ENCODE measurements around the gene RPL36A. TPM values are rescaled to one million over a fixed set of nuclear protein-coding genes. Genes with fewer than 3 reads are reported as not detected.

RPL36A gene
- total RNA-seq (2016; rRNA removed; fragmentation: Illumina TruSeq; extraction: Trizol) (1,152 and 1,356 TPM in 2 replicates), polyA plus RNA-seq (2011; rRNA removed) (1,716 and 1,794 TPM in 2 replicates), polyA minus RNA-seq (2011; rRNA and poly(A)+ RNA removed; ENCODE audit: low replicate concordance) (21.0 and 236 TPM in 2 replicates), Bru-seq, nascent RNA (percentile 93 among the genes with signal in this experiment), BruChase-seq, experiment 1, labeled RNA remaining after a 6-hour chase (percentile 77 among the genes with signal in this experiment), BruChase-seq, experiment 2, labeled RNA remaining after a 2-hour chase (percentile 83 among the genes with signal in this experiment)
- total RNA-seq (2016; cell fraction: cytosol; rRNA removed; fragmentation: Illumina TruSeq; extraction: Trizol; ENCODE audit: low read depth) = 1,558 and 1,711 TPM in 2 replicates
- 1,145 and 1,463 TPM in 2 replicates for total RNA-seq (2016; cell fraction: insoluble cytoplasmic fraction; rRNA removed; fragmentation: Illumina TruSeq; extraction: Trizol)
- total RNA-seq (2016; cell fraction: membrane; rRNA removed; fragmentation: Illumina TruSeq; extraction: Trizol) = 2,402 and 2,463 TPM in 2 replicates
- 377 and 446 TPM in 2 replicates for total RNA-seq (2016; cell fraction: nucleus; rRNA removed; fragmentation: Illumina TruSeq; extraction: Trizol)
- 347 and 1,257 TPM in 2 replicates for polyA plus RNA-seq (2011; cell fraction: cytosol; rRNA removed)
- 344 and 453 TPM in 2 replicates for polyA plus RNA-seq (2011; cell fraction: nucleus; rRNA removed)
- 1,782 and 2,753 TPM in 2 replicates for polyA plus RNA-seq (2012)
- 2,303 and 2,310 TPM in 2 replicates for polyA plus RNA-seq (2016; cell fraction: cytosol; fragmentation: Illumina TruSeq; extraction: Trizol; ENCODE audit: low read depth)
- polyA plus RNA-seq (2016; cell fraction: insoluble cytoplasmic fraction; fragmentation: Illumina TruSeq; extraction: Trizol; ENCODE audit: low read depth) = 1,609 and 1,776 TPM in 2 replicates
- 2,746 and 2,816 TPM in 2 replicates for polyA plus RNA-seq (2016; cell fraction: membrane; fragmentation: Illumina TruSeq; extraction: Trizol; ENCODE audit: low read depth)
- polyA plus RNA-seq (2016; cell fraction: nucleus; fragmentation: Illumina TruSeq; extraction: Trizol; ENCODE audit: insufficient read depth, low read depth) = 795 and 884 TPM in 2 replicates
- 71.0 and 83.5 TPM in 2 replicates for polyA minus RNA-seq (2011; cell fraction: cytosol; rRNA and poly(A)+ RNA removed)
- polyA minus RNA-seq (2011; cell fraction: nucleus; rRNA and poly(A)+ RNA removed) = 113 and 173 TPM in 2 replicates
- long read RNA-seq, experiment 1, transcript RPL36A-203 (5 exons, 910 nt) = major isoform, 453 of 457 reads
- long read RNA-seq, experiment 1, partial matches to known transcripts = 0 of 457 reads
- long read RNA-seq, experiment 1, other reads (novel, unspliced or antisense) = 2 of 457 reads
- long read RNA-seq, experiment 2, transcript RPL36A-203 (5 exons, 910 nt) = major isoform, 82 of 102 reads
- long read RNA-seq, experiment 2, transcript RPL36A-205 (4 exons, 710 nt) = minor isoform, 6 of 102 reads
- long read RNA-seq, experiment 2, partial matches to known transcripts = 1 of 102 reads
- long read RNA-seq, experiment 2, other reads (novel, unspliced or antisense) = 10 of 102 reads

DNA sequence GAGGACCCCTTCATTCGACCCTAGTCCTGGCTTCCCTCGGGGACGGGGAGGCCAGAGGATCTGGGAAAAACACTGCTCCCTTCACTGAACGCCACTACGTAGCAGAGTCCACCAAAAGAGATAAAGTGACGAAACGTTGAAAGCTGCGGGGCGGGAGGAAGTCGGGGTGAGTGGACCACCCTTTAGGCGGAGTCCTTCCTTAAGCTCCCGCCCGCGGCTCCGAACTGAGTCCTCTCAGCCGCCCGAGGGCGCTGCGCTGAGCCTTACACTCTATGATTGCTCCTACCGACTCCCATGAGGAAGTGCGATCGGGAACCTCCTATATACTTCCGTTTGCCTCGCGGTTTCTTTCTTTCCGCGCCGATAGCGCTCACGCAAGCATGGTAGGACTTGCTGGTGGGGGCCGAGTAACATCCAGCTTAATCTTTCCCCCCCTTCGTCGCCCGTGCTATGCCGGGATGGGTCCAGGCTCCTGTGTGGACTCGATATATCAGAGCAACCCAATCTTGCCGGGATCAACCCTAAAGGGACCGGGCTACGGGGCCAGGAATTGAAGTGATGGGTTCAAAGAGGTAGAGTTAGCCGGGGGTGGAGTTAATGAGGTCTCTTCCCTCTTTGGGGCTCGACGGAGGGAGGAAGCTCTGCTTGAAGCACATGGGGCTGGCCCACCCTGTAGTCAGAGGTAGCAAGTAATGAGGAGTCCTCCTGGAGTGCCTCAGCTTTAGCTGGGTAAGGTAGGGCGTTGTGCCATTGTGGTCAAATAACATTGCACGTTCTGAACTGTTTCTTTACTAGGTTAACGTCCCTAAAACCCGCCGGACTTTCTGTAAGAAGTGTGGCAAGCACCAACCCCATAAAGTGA lies at the start of gene RPL36A:
RPL36A (plus strand) TSS at position 348 of the 862 bp plus-strand sequence; CDS start at position 381, 33 bp downstream.
- WGBS (ENCODE audit: low lambda C conversion rate) = 0% methylated on average over 16 of the region's 47 CpGs
- ATAC-seq (peak; percentile 99), FAIRE-seq (peak; percentile 97), DNase-seq (ENCODE audit: low spot score) (peak; percentile 87)
- POLR2A ChIA-PET = interaction anchor here (0.9 to 2.1 kb wide), 6 partner anchors 13 to 43 kb away, joined by 3 to 35 read pairs (median 4); partner anchors contain the start of genes GLA, HNRNPH2 and TIMM8A
- H3K4me2 ChIP-seq (ENCODE audit: low read depth, low read length) = peak within 1 kb of the TSS; percentile 75
- no peaks in the 10 kb centered on the region for H3K9me3 ChIP-seq (ENCODE audit: low read length)
- TSS peak; percentile 75 for BruUV-seq (replicated peaks)
- peak within 1 kb of the TSS; percentile 84 for H3K9ac ChIP-seq (ENCODE audit: insufficient read depth, low read depth, low read length)
- no peaks in the 10 kb centered on the region; a peak in 1 of 5 replicates for H3K27me3 ChIP-seq (ENCODE audit: control insufficient read depth in 1 of 2, insufficient read depth in 2 of 2, low read length in 2 of 2)
- in situ Hi-C loops (cut with HindIII; ENCODE audit: extremely low pct_ligation_motif_present, low pct_unique_long_range_greater_than_20kb) = no loop called here
- intact Hi-C loops (cut with micrococcal nuclease; ENCODE audit: unreplicated experiment) = loop anchor here (2.0 to 5.0 kb wide), 2 partner anchors 16 to 44 kb away; partner anchors contain the start of genes GLA and TIMM8A
- CTCF ChIA-PET (ENCODE audit: low intra/inter-chr PET ratio, low total read pairs) = no interaction called here
- H3K4me1 ChIP-seq (ENCODE audit: insufficient read depth, low read length) = peaks cover 23% of the 10 kb centered on the region
- H2AFZ ChIP-seq (ENCODE audit: low read length) = peak within 1 kb of the TSS; percentile 87
- H3K27ac ChIP-seq (ENCODE audit: extremely low read length, insufficient read depth, low read length) = peak within 1 kb of the TSS; percentile 76
- peaks cover 18% of the 10 kb centered on the region for H3K79me2 ChIP-seq (ENCODE audit: insufficient read depth, low read length)
- H3K36me3 ChIP-seq (replicated peaks in 1 of 2; ENCODE audit: control insufficient read depth in 1 of 2, insufficient read depth in 2 of 2, low read length in 2 of 2) = peaks cover 0 to 4% of the 10 kb centered on the region in 2 experiments; a peak in 2 of 5 replicates
- no peaks in the 10 kb centered on the region for H4K20me1 ChIP-seq (ENCODE audit: insufficient read depth, low read length)
- peak within 1 kb of the TSS; percentile 69 to 78 (median 69); a peak in 5 of 6 replicates for H3K4me3 ChIP-seq (replicated peaks in 1 of 3; ENCODE audit: insufficient read depth in 1 of 3, low read depth in 2 of 3, low read length in 3 of 3)
- TF ChIP-seq NFRKB (IDR thresholded peaks at IDR 0.05) = no peak
- 0 out of 2 replicates have a peak, but pooled peaks have one; percentile 46 for TF ChIP-seq MXD4 (CRISPR knock-in tag; IDR thresholded peaks at IDR 0.05)
- TF ChIP-seq ZBTB7B (CRISPR knock-in tag; IDR thresholded peaks at IDR 0.05) = peak; percentile 39; the same call in 1 of the 2 replicates
- peak; percentile 64; the same call in 1 of the 2 replicates for TF ChIP-seq ZNF772 (CRISPR knock-in tag; IDR thresholded peaks at IDR 0.05)
- TF ChIP-seq GABPB1 (CRISPR knock-in tag; IDR thresholded peaks at IDR 0.05) = peak; percentile 92
- peak; percentile 89 to 98 for TF ChIP-seq POLR2A (IDR thresholded peaks at IDR 0.05; ENCODE audit: insufficient read depth in 1 of 2, low read depth in 2 of 2, low read length in 2 of 2)
- TF ChIP-seq ZNF580 (CRISPR knock-in tag; IDR thresholded peaks at IDR 0.05; ENCODE audit: borderline replicate concordance, low read depth) = 0 out of 2 replicates have a peak, but pooled peaks have one; percentile 44
- peak; percentile 34 for TF ChIP-seq PHF5A (CRISPR knock-in tag; IDR thresholded peaks at IDR 0.05; ENCODE audit: low read depth, unreplicated experiment)
- 0 out of 2 replicates have a peak, but pooled peaks have one; percentile 32 for TF ChIP-seq NFKB2 (CRISPR knock-in tag; IDR thresholded peaks at IDR 0.05; ENCODE audit: borderline replicate concordance)
- TF ChIP-seq, protein P1, sequence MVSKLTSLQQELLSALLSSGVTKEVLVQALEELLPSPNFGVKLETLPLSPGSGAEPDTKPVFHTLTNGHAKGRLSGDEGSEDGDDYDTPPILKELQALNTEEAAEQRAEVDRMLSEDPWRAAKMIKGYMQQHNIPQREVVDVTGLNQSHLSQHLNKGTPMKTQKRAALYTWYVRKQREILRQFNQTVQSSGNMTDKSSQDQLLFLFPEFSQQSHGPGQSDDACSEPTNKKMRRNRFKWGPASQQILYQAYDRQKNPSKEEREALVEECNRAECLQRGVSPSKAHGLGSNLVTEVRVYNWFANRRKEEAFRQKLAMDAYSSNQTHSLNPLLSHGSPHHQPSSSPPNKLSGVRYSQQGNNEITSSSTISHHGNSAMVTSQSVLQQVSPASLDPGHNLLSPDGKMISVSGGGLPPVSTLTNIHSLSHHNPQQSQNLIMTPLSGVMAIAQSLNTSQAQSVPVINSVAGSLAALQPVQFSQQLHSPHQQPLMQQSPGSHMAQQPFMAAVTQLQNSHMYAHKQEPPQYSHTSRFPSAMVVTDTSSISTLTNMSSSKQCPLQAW (CRISPR knock-in tag; IDR thresholded peaks at IDR 0.05) = 0 out of 2 replicates have a peak, but pooled peaks have one; percentile 53
- peak; percentile 83; the same call in 1 of the 2 replicates for TF ChIP-seq TAF1 (CRISPR knock-in tag; IDR thresholded peaks at IDR 0.05)
- peak; percentile 44; the same call in 1 of the 2 replicates for TF ChIP-seq ZNF776 (CRISPR knock-in tag; IDR thresholded peaks at IDR 0.05)
- TF ChIP-seq, protein P2, sequence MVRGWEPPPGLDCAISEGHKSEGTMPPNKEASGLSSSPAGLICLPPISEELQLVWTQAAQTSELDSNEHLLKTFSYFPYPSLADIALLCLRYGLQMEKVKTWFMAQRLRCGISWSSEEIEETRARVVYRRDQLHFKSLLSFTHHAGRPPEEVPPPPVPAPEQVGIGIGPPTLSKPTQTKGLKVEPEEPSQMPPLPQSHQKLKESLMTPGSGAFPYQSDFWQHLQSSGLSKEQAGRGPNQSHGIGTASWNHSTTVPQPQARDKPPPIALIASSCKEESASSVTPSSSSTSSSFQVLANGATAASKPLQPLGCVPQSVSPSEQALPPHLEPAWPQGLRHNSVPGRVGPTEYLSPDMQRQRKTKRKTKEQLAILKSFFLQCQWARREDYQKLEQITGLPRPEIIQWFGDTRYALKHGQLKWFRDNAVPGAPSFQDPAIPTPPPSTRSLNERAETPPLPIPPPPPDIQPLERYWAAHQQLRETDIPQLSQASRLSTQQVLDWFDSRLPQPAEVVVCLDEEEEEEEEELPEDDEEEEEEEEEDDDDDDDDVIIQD (CRISPR knock-in tag; IDR thresholded peaks at IDR 0.05; ENCODE audit: low read depth) = peak; percentile 57; the same call in 1 of the 2 replicates
- peak; percentile 78 for TF ChIP-seq KDM2A (CRISPR knock-in tag; IDR thresholded peaks at IDR 0.05; ENCODE audit: borderline replicate concordance, low read depth)
